Astrocyte (in vitro differentiated cells and primary cell): Measurements from ENCODE around the gene ZNF462.

Source experiments
- EZH2 ChIP-seq: IDR thresholded peaks from 2 replicates; pipeline ENCODE4 v1.6.1; 2012; ENCODE audit warnings: mild to moderate bottlenecking, low read length, inconsistent platforms; ENCODE audit not compliant: insufficient read depth
- TF ChIP-seq, protein P1 (sequence below): IDR thresholded peaks from 2 replicates; pipeline ENCODE4 v1.5.1; 2011; ENCODE audit warnings: low read depth, mild to moderate bottlenecking, inconsistent platforms, low read length, moderate library complexity; ENCODE audit not compliant: insufficient read depth

DNA sequence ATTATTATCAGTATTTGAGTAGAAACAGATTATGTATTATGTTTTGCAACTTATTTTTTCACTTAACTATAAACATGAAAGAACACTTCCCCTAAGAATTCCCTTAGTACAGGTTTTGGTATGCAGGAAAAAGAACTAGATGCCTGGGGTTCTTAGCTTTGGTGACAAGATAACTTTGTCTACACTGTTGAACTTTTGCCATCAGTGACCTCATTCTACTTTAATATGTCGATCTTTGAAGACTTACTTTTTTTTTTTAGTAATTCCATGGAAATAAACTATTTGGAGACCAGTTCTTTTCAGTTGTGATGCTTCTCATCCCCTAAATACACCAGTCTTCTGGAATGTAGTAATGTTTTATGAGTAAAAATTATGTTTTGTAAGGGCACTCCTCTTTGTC, 34.3 kb downstream of the ZNF462 start:
- TF ChIP-seq, protein P1, sequence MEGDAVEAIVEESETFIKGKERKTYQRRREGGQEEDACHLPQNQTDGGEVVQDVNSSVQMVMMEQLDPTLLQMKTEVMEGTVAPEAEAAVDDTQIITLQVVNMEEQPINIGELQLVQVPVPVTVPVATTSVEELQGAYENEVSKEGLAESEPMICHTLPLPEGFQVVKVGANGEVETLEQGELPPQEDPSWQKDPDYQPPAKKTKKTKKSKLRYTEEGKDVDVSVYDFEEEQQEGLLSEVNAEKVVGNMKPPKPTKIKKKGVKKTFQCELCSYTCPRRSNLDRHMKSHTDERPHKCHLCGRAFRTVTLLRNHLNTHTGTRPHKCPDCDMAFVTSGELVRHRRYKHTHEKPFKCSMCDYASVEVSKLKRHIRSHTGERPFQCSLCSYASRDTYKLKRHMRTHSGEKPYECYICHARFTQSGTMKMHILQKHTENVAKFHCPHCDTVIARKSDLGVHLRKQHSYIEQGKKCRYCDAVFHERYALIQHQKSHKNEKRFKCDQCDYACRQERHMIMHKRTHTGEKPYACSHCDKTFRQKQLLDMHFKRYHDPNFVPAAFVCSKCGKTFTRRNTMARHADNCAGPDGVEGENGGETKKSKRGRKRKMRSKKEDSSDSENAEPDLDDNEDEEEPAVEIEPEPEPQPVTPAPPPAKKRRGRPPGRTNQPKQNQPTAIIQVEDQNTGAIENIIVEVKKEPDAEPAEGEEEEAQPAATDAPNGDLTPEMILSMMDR = no peak
- TF ChIP-seq EZH2 = no peak
